Transverse colon (tissue), 4 donors: ENCODE data around the gene CCS. TPM values are rescaled to one million over a fixed set of nuclear protein-coding genes. Genes with fewer than 3 reads are reported as not detected.

Source experiments
- DNase-seq: peaks from one replicate; pipeline ENCODE4 v3.0.0-alpha.2; 2019
- H3K27ac ChIP-seq, 4 donors: fragments of 200-600 bp; sonication (generic); 2 replicates each; pipeline ENCODE4 v1.5.1; 2016 to 2018; ENCODE audit warnings: inconsistent platforms in 4 of 4
- H3K27me3 ChIP-seq: fragments of 200-600 bp; sonication (generic); 2 replicates; pipeline ENCODE4 v1.5.1; 2017; ENCODE audit warnings: inconsistent platforms
- H3K36me3 ChIP-seq, 4 donors: fragments of 200-600 bp; sonication (generic); 2 replicates each; pipeline ENCODE4 v1.5.1; 2017 to 2019; ENCODE audit warnings: inconsistent platforms in 4 of 4
- H3K4me1 ChIP-seq, 4 donors: fragments of 200-600 bp; sonication (generic); 2 replicates each; pipeline ENCODE4 v1.5.1; 2017 to 2020; ENCODE audit warnings: inconsistent platforms in 4 of 4
- H3K4me3 ChIP-seq, 4 donors: fragments of 200-600 bp; sonication (generic); 1 replicate in 1 of 4; 2 replicates in 3 of 4; pipeline versions ENCODE4 v1.5.1 to v1.6.1; 2017 to 2019; ENCODE audit warnings: inconsistent platforms in 4 of 4
- H3K9me3 ChIP-seq, 2 donors: fragments of 200-600 bp; sonication (generic); 2 replicates each; pipeline ENCODE4 v1.5.1; 2017 to 2019; ENCODE audit warnings: inconsistent platforms in 2 of 2
- EP300 ChIP-seq: sonication (generic); formaldehyde crosslinking; IDR thresholded peaks from one replicate; pipeline ENCODE4 v1.6.1; 2017; ENCODE audit warnings: antibody characterized with exemption, low read depth
- POLR2A ChIP-seq: fragments of 450-650 bp; IDR thresholded peaks from one replicate; pipeline ENCODE4 v1.6.1; 2016; ENCODE audit warnings: antibody characterized with exemption, mild to moderate bottlenecking, moderate library complexity
- POLR2AphosphoS5 ChIP-seq, 3 donors: sonication (generic); formaldehyde crosslinking; IDR thresholded peaks; one replicate each; pipeline ENCODE4 v1.6.1; 2016; ENCODE audit warnings: antibody characterized with exemption in 3 of 3
- WGBS, 2 donors: methylation state at CpG; one replicate each; pipeline ENCODE4 v1.1.5; 2018; ENCODE audit warnings: low coverage in 1 of 2; 5-methylcytosine and 5-hydroxymethylcytosine counted together
- in situ Hi-C, 4 donors: fragments of 200-750 bp; cut with MboI; loops; one replicate each; pipeline versions ENCODE4 v1.15.0 to v1.15.1; 2017; ENCODE audit warnings: low sequenced_read_pairs in 3 of 4, low pct_ligation_motif_present in 1 of 4, low pct_unique_long_range_greater_than_20kb in 1 of 4
- intact Hi-C: fragments of 100-400 bp; cut with DNase I; formaldehyde crosslinking; loops from one replicate; pipeline ENCODE4 v1.15.1; 2023; ENCODE audit warnings: low total_unique reads
- total RNA-seq, 4 donors: library from RNA; depleted of rRNA; stranded (reverse); fragments of >200 nt; gene quantifications; one replicate each; pipeline ENCODE4 v1.1.0, GENCODE V29; 2016
- TF ChIP-seq, protein P1 (sequence below), 5 experiments: fragments of 200-600 bp in 3 of 5; fragments of 450-650 bp in 2 of 5; sonication (generic) in 3 of 5; IDR thresholded peaks; 1 replicate in 2 of 5; 2 replicates in 3 of 5; pipeline ENCODE4 v1.5.1; 2016 to 2017; ENCODE audit warnings: antibody characterized with exemption in 5 of 5, inconsistent platforms in 3 of 5, mild to moderate bottlenecking in 2 of 5, moderate library complexity in 1 of 5

The CCS gene
- total RNA-seq, 4 donors from 2014 or later: 37.4 to 82.0 (median 49.5) TPM

GRCh38 chr11:66559866-66560676 is 32.9 kb upstream of the CCS start:
- H3K4me3 ChIP-seq: no peak overlapping the region
- TF ChIP-seq, protein P1, sequence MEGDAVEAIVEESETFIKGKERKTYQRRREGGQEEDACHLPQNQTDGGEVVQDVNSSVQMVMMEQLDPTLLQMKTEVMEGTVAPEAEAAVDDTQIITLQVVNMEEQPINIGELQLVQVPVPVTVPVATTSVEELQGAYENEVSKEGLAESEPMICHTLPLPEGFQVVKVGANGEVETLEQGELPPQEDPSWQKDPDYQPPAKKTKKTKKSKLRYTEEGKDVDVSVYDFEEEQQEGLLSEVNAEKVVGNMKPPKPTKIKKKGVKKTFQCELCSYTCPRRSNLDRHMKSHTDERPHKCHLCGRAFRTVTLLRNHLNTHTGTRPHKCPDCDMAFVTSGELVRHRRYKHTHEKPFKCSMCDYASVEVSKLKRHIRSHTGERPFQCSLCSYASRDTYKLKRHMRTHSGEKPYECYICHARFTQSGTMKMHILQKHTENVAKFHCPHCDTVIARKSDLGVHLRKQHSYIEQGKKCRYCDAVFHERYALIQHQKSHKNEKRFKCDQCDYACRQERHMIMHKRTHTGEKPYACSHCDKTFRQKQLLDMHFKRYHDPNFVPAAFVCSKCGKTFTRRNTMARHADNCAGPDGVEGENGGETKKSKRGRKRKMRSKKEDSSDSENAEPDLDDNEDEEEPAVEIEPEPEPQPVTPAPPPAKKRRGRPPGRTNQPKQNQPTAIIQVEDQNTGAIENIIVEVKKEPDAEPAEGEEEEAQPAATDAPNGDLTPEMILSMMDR (IDR thresholded peaks at IDR 0.05): no peak
- TF ChIP-seq EP300 (no peak), POLR2AphosphoS5 (IDR thresholded peaks at IDR 0.05) (no peak), POLR2A (no peak)
- intact Hi-C loops (loop anchor here (10.0 kb wide), 1 partner anchor 275 kb away; no protein-coding TSS in a partner anchor), in situ Hi-C loops (loop anchor here in 2 of 4 donors (10.0 to 25.0 kb wide), 2 partner anchors 155 to 277 kb away; partner anchors contain the start of gene RCE1 (in 1 of the 2))
- H3K9me3 ChIP-seq: no peaks in the 10 kb centered on the region
- H3K27me3 ChIP-seq: peaks cover 25% of the 10 kb centered on the region
- no peak overlapping the region for H3K27ac ChIP-seq
- H3K36me3 ChIP-seq: no peaks in the 10 kb centered on the region
- no peak for DNase-seq
- peaks cover 6 to 9% (median 8%) of the 10 kb centered on the region in 4 donors for H3K4me1 ChIP-seq
- 74% methylated on average over 25 of the region's 27 CpGs; no CpG with 5 or more reads in 1 of the 2 donors for WGBS, 2 donors

DNA sequence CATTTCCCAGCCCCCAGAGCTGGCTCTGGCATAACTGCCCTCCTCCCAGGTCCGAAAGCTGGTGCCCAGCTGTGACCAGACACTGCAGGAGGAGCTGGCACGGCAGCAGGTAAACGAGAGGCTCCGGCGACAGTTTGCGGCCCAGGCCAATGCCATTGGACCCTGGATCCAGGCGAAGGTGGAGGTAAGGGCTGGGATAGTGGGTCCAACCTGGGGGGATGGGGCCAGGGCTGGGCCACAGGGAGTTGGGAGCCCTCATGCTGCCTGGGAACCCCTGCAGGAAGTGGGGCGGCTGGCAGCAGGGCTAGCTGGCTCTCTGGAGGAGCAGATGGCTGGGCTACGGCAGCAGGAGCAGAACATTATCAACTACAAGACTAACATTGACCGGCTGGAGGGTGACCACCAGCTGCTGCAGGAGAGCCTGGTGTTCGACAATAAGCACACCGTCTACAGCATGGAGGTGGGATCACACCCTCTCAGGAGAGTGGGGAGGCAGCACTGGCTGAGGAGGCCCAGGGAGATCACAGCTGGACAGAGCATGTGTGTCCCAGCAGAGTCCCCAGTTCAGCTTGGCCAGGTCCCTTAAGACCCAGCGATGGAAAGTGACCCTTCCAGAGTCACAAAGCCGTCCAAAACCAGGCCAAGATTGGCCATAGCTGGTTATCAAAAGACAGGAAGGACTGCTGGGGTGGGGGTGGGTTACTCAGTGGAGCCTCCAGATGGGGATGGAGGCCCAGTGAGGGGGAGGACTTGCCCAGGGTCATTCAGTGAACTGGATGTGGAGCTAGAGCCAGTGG is 31.6 kb upstream of the CCS start:
- Histone ChIP-seq H3K36me3 (no peaks in the 10 kb centered on the region), H3K27ac (no peak overlapping the region), H3K27me3 (peaks cover 25% of the 10 kb centered on the region), H3K4me1 (peaks cover 6 to 9% (median 8%) of the 10 kb centered on the region in 4 donors), H3K4me3 (no peak overlapping the region), H3K9me3 (no peaks in the 10 kb centered on the region)
- 85% methylated on average over 12 of the region's 14 CpGs; no CpG with 5 or more reads in 1 of the 2 donors for WGBS, 2 donors
- in situ Hi-C loops: loop anchor here in 2 of 4 donors (10.0 to 25.0 kb wide), 2 partner anchors 157 to 276 kb away; partner anchors contain the start of gene RCE1 (in 1 of the 2)
- no peak for DNase-seq
- intact Hi-C loops: no loop called here
- TF ChIP-seq, protein P1 (IDR thresholded peaks at IDR 0.05): no peak
- no peak for TF ChIP-seq EP300
- no peak for TF ChIP-seq POLR2AphosphoS5 (IDR thresholded peaks at IDR 0.05)
- no peak for TF ChIP-seq POLR2A

- H3K4me1 ChIP-seq: peaks cover 6 to 9% (median 8%) of the 10 kb centered on the region in 4 donors
- peaks cover 23% of the 10 kb centered on the region for H3K27me3 ChIP-seq
- no peak overlapping the region for H3K27ac ChIP-seq
- no peak for DNase-seq
- in situ Hi-C loops (loop anchor here in 2 of 4 donors (10.0 to 25.0 kb wide), 2 partner anchors 157 to 275 kb away; partner anchors contain the start of gene RCE1 (in 1 of the 2)), intact Hi-C loops (no loop called here)
- H3K4me3 ChIP-seq: no peak overlapping the region
- no peak for TF ChIP-seq EP300
- TF ChIP-seq POLR2A: no peak
- no peak for TF ChIP-seq POLR2AphosphoS5 (IDR thresholded peaks at IDR 0.05)
- TF ChIP-seq, protein P1 (IDR thresholded peaks at IDR 0.05): no peak
- no peaks in the 10 kb centered on the region for H3K36me3 ChIP-seq
- no peaks in the 10 kb centered on the region for H3K9me3 ChIP-seq
- 92% methylated on average over 9 of the region's 9 CpGs; no CpG with 5 or more reads in 1 of the 2 donors for WGBS, 2 donors
These were observed 31.1 kb upstream of the CCS start for GRCh38 chr11:66561975-66562248.

GRCh38 chr11:66562275-66562674 is 30.7 kb upstream of the CCS start:
- Histone ChIP-seq H3K36me3 (no peaks in the 10 kb centered on the region), H3K27me3 (peaks cover 22% of the 10 kb centered on the region), H3K4me3 (no peak overlapping the region), H3K9me3 (no peaks in the 10 kb centered on the region), H3K4me1 (peaks cover 6 to 11% (median 8%) of the 10 kb centered on the region in 4 donors), H3K27ac (no peak overlapping the region)
- 60% methylated on average over 2 of the region's 2 CpGs; no CpG with 5 or more reads in 1 of the 2 donors for WGBS, 2 donors
- intact Hi-C loops: no loop called here
- no peak for DNase-seq
- TF ChIP-seq POLR2A (no peak), EP300 (no peak), POLR2AphosphoS5 (IDR thresholded peaks at IDR 0.05) (no peak)
- TF ChIP-seq, protein P1 (IDR thresholded peaks at IDR 0.05): no peak
- in situ Hi-C loops: loop anchor here in 2 of 4 donors (10.0 to 25.0 kb wide), 2 partner anchors 157 to 275 kb away; partner anchors contain the start of gene RCE1 (in 1 of the 2)
